Activated B cell treated with CpG ODN at 0.5 μM for 24 hours (primary cell): ENCODE measurements around the gene NHSL1. TPM values are rescaled to one million over a fixed set of nuclear protein-coding genes. Genes with fewer than 3 reads are reported as not detected.

Experiments used
- ATAC-seq: fragments of 200-7000 bp; cut with Tn5 transposase; one replicate; pipeline ENCODE4 v1.10.0; 2021; ENCODE audit warnings: low read depth, mild to moderate bottlenecking, moderate library complexity
- CTCF ChIA-PET: fragments of 350-600 bp; sonication (Branson Sonifier 250); formaldehyde crosslinking; loops from one replicate; lab custom pipeline; 2021; ENCODE audit warnings: antibody characterized with exemption; lab: Charles Lee
- POLR2A ChIA-PET: fragments of 350-600 bp; sonication (Branson Sonifier 250); formaldehyde crosslinking; loops from one replicate; lab custom pipeline; 2021; ENCODE audit warnings: antibody characterized with exemption; lab: Charles Lee
- DNase-seq: peaks from one replicate; pipeline ENCODE4 v3.0.0; 2022
- H3K27ac Mint-ChIP-seq: one replicate; pipeline ENCODE4 v1.8.0; 2020; ENCODE audit warnings: mixed read lengths
- H3K27me3 Mint-ChIP-seq: one replicate; pipeline ENCODE4 v1.8.0; 2021; ENCODE audit warnings: mixed read lengths
- H3K36me3 Mint-ChIP-seq: one replicate; pipeline ENCODE4 v1.8.0; 2021; ENCODE audit warnings: low read depth, mixed read lengths
- H3K4me1 Mint-ChIP-seq: one replicate; pipeline ENCODE4 v1.8.0; 2021; ENCODE audit warnings: mixed read lengths
- H3K4me3 Mint-ChIP-seq: one replicate; pipeline ENCODE4 v1.8.0; 2020; ENCODE audit warnings: mild to moderate bottlenecking, mixed read lengths
- H3K9me3 Mint-ChIP-seq: one replicate; pipeline ENCODE4 v1.8.0; 2020; ENCODE audit warnings: mixed read lengths
- intact Hi-C: fragments of 100-400 bp; cut with micrococcal nuclease; formaldehyde crosslinking; loops from one replicate; pipeline ENCODE4 v1.15.1; 2024
- total RNA-seq: library from RNA; stranded (reverse); gene quantifications from 2 replicates; pipeline ENCODE4 v1.2.3, GENCODE V29; 2022
- TF ChIP-seq, protein P1 (sequence below): fragments of 200-600 bp; IDR thresholded peaks from one replicate; pipeline ENCODE4 v1.8.0; 2022; ENCODE audit warnings: antibody characterized with exemption, mild to moderate bottlenecking

Gene NHSL1
- total RNA-seq, 1 donor from 2014 or later: 1.4 TPM

- TF ChIP-seq, protein P1, sequence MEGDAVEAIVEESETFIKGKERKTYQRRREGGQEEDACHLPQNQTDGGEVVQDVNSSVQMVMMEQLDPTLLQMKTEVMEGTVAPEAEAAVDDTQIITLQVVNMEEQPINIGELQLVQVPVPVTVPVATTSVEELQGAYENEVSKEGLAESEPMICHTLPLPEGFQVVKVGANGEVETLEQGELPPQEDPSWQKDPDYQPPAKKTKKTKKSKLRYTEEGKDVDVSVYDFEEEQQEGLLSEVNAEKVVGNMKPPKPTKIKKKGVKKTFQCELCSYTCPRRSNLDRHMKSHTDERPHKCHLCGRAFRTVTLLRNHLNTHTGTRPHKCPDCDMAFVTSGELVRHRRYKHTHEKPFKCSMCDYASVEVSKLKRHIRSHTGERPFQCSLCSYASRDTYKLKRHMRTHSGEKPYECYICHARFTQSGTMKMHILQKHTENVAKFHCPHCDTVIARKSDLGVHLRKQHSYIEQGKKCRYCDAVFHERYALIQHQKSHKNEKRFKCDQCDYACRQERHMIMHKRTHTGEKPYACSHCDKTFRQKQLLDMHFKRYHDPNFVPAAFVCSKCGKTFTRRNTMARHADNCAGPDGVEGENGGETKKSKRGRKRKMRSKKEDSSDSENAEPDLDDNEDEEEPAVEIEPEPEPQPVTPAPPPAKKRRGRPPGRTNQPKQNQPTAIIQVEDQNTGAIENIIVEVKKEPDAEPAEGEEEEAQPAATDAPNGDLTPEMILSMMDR: no peak
- ATAC-seq (no peak), DNase-seq (no peak)
- Mint-ChIP-seq H3K27me3 (no peaks in the 10 kb centered on the region), H3K4me1 (no peaks in the 10 kb centered on the region), H3K36me3 (peaks cover 15% of the 10 kb centered on the region), H3K27ac (no peak overlapping the region), H3K4me3 (no peak overlapping the region), H3K9me3 (no peaks in the 10 kb centered on the region)
- intact Hi-C loops: no loop called here
- ChIA-PET POLR2A (interaction anchor here (0.7 kb wide), 1 partner anchor 13 kb away, joined by 4 read pairs; no protein-coding TSS in a partner anchor), CTCF (no interaction called here)
Measured at GRCh38 chr6:138422861-138423260, 76.4 kb downstream of the NHSL1 start.

- TF ChIP-seq, protein P1: no peak
- no peak for DNase-seq
- no peak for ATAC-seq
- peaks cover 26% of the 10 kb centered on the region for H3K36me3 Mint-ChIP-seq
- ChIA-PET POLR2A (no interaction called here), CTCF (interaction anchor here (1.0 kb wide), 1 partner anchor 306 kb away, joined by 3 read pairs; no protein-coding TSS in a partner anchor)
- H3K9me3 Mint-ChIP-seq: no peaks in the 10 kb centered on the region
- H3K27ac Mint-ChIP-seq: no peak overlapping the region
- intact Hi-C loops: no loop called here
- H3K4me1 Mint-ChIP-seq: no peaks in the 10 kb centered on the region
- no peak overlapping the region for H3K4me3 Mint-ChIP-seq
- H3K27me3 Mint-ChIP-seq: no peaks in the 10 kb centered on the region
Measured at GRCh38 chr6:138421608-138422007, 77.7 kb downstream of the NHSL1 start.

- CTCF ChIA-PET: no interaction called here
- no peak for ATAC-seq
- H3K4me3 Mint-ChIP-seq: no peak overlapping the region
- H3K36me3 Mint-ChIP-seq: peaks cover 31% of the 10 kb centered on the region
- H3K27me3 Mint-ChIP-seq: no peaks in the 10 kb centered on the region
- intact Hi-C loops: no loop called here
- no peak for DNase-seq
- H3K4me1 Mint-ChIP-seq: no peaks in the 10 kb centered on the region
- H3K9me3 Mint-ChIP-seq: no peaks in the 10 kb centered on the region
- H3K27ac Mint-ChIP-seq: no peak overlapping the region
- POLR2A ChIA-PET: no interaction called here
- TF ChIP-seq, protein P1: no peak
Measured at GRCh38 chr6:138421089-138421488, 78.2 kb downstream of the NHSL1 start.

GRCh38 chr6:138420356-138420755 lies 78.9 kb downstream of the NHSL1 start:
- TF ChIP-seq, protein P1: no peak
- ChIA-PET POLR2A (no interaction called here), CTCF (no interaction called here)
- DNase-seq: no peak
- intact Hi-C loops: no loop called here
- Mint-ChIP-seq H3K4me1 (no peaks in the 10 kb centered on the region), H3K27me3 (no peaks in the 10 kb centered on the region), H3K4me3 (no peak overlapping the region), H3K27ac (no peak overlapping the region), H3K36me3 (peaks cover 38% of the 10 kb centered on the region), H3K9me3 (no peaks in the 10 kb centered on the region)
- no peak for ATAC-seq

GRCh38 chr6:138419766-138420165 lies 79.5 kb downstream of the NHSL1 start:
- Mint-ChIP-seq H3K9me3 (no peaks in the 10 kb centered on the region), H3K27me3 (no peaks in the 10 kb centered on the region), H3K4me3 (no peak overlapping the region), H3K36me3 (peaks cover 42% of the 10 kb centered on the region), H3K4me1 (no peaks in the 10 kb centered on the region), H3K27ac (no peak overlapping the region)
- ATAC-seq: no peak
- DNase-seq: no peak
- ChIA-PET CTCF (no interaction called here), POLR2A (no interaction called here)
- TF ChIP-seq, protein P1: no peak
- intact Hi-C loops: no loop called here
